ENCODE measurements around the gene DISC1. TPM values are rescaled to one million over a fixed set of nuclear protein-coding genes. Genes with fewer than 3 reads are reported as not detected.
"Not testable (repeated sequence)": the region's sequence is repeated elsewhere in the genome, so short reads cannot be mapped to it uniquely, and the experiment has no call there.

The DISC1 gene
- total and polyA plus RNA-seq, 2 of the 13 experiments (the other 11 are each of a cell fraction or from before 2014, with no cell fraction given) = 4.2 to 4.6 TPM

DNA sequence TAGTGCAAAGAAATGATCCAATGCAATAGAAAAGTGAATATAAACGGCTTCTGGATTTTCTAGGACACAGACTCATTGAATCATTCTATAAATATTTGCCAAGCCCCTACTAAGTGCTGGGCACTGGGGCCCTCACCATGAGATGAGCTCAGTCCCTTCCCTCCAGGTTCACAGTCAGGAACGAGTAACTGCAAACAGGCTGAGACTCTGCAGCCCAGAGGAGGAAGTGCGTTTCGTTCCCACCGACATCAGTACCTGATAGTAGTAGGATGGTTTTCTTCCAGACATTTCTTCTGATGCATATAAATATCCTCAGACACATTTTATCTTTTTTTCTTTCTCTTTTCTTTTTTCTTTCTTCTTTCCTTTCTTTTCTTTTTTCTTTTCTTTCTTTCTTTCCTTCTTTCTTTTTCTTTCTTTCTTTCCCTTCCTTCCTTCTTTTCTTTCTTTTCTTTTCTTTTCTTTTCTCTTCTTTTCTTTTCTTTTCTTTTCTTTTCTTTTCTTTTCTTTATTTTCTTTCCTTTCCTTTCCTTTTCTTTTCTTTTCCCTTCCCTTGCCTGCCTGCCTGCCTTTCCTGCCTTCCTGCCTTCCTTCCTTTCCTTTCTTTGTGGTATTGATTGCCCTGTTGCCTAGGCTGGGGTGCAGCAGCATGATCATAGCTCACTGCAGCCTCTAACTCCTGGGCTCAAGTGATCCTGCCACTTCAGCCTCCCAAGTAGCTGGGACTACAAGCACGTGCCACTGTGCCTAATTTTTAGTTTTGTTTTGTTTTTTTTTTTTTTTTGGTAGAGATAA lies 135.4 kb downstream of the DISC1 start:
- Histone ChIP-seq H3K9ac (ENCODE audit: insufficient read depth, low read depth, low read length) (no peak overlapping the region), H3K79me2 (ENCODE audit: insufficient read depth, low read length) (no peaks in the 10 kb centered on the region), H3K27me3 (ENCODE audit: control insufficient read depth in 1 of 2, insufficient read depth in 2 of 2, low read length in 2 of 2) (no peaks in the 10 kb centered on the region), H3K4me3 (replicated peaks in 1 of 3; ENCODE audit: insufficient read depth in 1 of 3, low read depth in 2 of 3, low read length in 3 of 3) (no peak overlapping the region), H3K9me3 (ENCODE audit: low read length) (no peaks in the 10 kb centered on the region), H3K4me1 (ENCODE audit: insufficient read depth, low read length) (no peaks in the 10 kb centered on the region), H3K27ac (ENCODE audit: extremely low read length, insufficient read depth, low read length) (no peak overlapping the region), H3K36me3 (replicated peaks in 1 of 2; ENCODE audit: control insufficient read depth in 1 of 2, insufficient read depth in 2 of 2, low read length in 2 of 2) (peaks cover 0 to 3% of the 10 kb centered on the region in 2 experiments; a peak in 2 of 5 replicates), H2AFZ (ENCODE audit: low read length) (no peak overlapping the region), H3K4me2 (ENCODE audit: low read depth, low read length) (no peak overlapping the region), H4K20me1 (ENCODE audit: insufficient read depth, low read length) (no peaks in the 10 kb centered on the region)
- no peak for DNase-seq (ENCODE audit: low spot score)
- no TSS peak for BruUV-seq (replicated peaks)
- ChIA-PET POLR2A (no interaction called here), CTCF (ENCODE audit: low intra/inter-chr PET ratio, low total read pairs) (no interaction called here)
- no peak for TF ChIP-seq ZNF143 (CRISPR knock-in tag; IDR thresholded peaks at IDR 0.05)
- no peak for TF ChIP-seq FOXK2 (IDR thresholded peaks at IDR 0.05)
- TF ChIP-seq ZSCAN20 (CRISPR knock-in tag; IDR thresholded peaks at IDR 0.05; ENCODE audit: borderline replicate concordance) = no peak
- no peak for TF ChIP-seq FOXO1 (CRISPR knock-in tag; IDR thresholded peaks at IDR 0.05)
- TF ChIP-seq CHCHD3 (CRISPR knock-in tag; IDR thresholded peaks at IDR 0.05) = no peak
- no peak for TF ChIP-seq ZNF225 (CRISPR knock-in tag; IDR thresholded peaks at IDR 0.05)
- no peak for TF ChIP-seq ZBTB20 (CRISPR knock-in tag; IDR thresholded peaks at IDR 0.05; ENCODE audit: borderline replicate concordance, low read depth)
- FAIRE-seq = no peak
- WGBS (ENCODE audit: low lambda C conversion rate) = 83% methylated on average over 6 of the region's 6 CpGs
- intact Hi-C loops (cut with micrococcal nuclease; ENCODE audit: unreplicated experiment) = no loop called here
- no peak for ATAC-seq
- in situ Hi-C loops (cut with HindIII; ENCODE audit: extremely low pct_ligation_motif_present, low pct_unique_long_range_greater_than_20kb) = loop anchor here (25.0 kb wide), 1 partner anchor 1475 kb away; no protein-coding TSS in a partner anchor

DNA sequence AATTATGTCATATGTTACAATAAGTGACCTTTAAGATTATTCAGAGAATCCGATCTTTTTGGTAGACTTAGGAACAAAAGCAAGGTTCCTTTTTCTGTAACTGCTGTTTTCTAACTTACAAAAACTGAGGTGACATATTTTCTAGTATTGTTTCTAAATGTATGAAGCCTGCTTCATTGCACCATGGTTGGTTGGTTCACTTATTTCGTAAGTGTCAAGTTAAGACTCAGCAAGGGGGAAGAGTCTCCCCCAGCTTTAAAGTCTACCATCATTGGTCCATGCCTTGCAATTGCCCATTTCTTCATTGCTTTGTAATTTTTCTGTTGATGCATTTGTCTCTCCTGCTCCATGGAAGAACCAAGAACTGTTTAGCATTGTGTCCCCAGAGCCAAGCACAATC lies 136.9 kb downstream of the DISC1 start:
- intact Hi-C loops (cut with micrococcal nuclease; ENCODE audit: unreplicated experiment) (no loop called here), in situ Hi-C loops (cut with HindIII; ENCODE audit: extremely low pct_ligation_motif_present, low pct_unique_long_range_greater_than_20kb) (loop anchor here (25.0 kb wide), 1 partner anchor 1474 kb away; no protein-coding TSS in a partner anchor)
- 93% methylated on average over 2 of the region's 2 CpGs for WGBS (ENCODE audit: low lambda C conversion rate)
- no peak overlapping the region for H3K4me3 ChIP-seq (replicated peaks in 1 of 3; ENCODE audit: insufficient read depth in 1 of 3, low read depth in 2 of 3, low read length in 3 of 3)
- no peak overlapping the region for H3K4me2 ChIP-seq (ENCODE audit: low read depth, low read length)
- H3K27ac ChIP-seq (ENCODE audit: extremely low read length, insufficient read depth, low read length) = no peak overlapping the region
- TF ChIP-seq ZNF558 (CRISPR knock-in tag; IDR thresholded peaks at IDR 0.05; ENCODE audit: borderline replicate concordance) (no peak), ZSCAN21 (CRISPR knock-in tag; IDR thresholded peaks at IDR 0.05; ENCODE audit: borderline replicate concordance) (no peak), PHF5A (CRISPR knock-in tag; IDR thresholded peaks at IDR 0.05; ENCODE audit: low read depth, unreplicated experiment) (no peak)
- TF ChIP-seq, protein P1, sequence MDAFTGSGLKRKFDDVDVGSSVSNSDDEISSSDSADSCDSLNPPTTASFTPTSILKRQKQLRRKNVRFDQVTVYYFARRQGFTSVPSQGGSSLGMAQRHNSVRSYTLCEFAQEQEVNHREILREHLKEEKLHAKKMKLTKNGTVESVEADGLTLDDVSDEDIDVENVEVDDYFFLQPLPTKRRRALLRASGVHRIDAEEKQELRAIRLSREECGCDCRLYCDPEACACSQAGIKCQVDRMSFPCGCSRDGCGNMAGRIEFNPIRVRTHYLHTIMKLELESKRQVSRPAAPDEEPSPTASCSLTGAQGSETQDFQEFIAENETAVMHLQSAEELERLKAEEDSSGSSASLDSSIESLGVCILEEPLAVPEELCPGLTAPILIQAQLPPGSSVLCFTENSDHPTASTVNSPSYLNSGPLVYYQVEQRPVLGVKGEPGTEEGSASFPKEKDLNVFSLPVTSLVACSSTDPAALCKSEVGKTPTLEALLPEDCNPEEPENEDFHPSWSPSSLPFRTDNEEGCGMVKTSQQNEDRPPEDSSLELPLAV (CRISPR knock-in tag; conservative IDR thresholded peaks at IDR 0.05; ENCODE audit: low read depth) = no peak
- no peaks in the 10 kb centered on the region for H3K4me1 ChIP-seq (ENCODE audit: insufficient read depth, low read length)
- BruUV-seq (replicated peaks) = no TSS peak
- DNase-seq (ENCODE audit: low spot score) = no peak
- no peak overlapping the region for H3K9ac ChIP-seq (ENCODE audit: insufficient read depth, low read depth, low read length)
- H3K27me3 ChIP-seq (ENCODE audit: control insufficient read depth in 1 of 2, insufficient read depth in 2 of 2, low read length in 2 of 2) = no peaks in the 10 kb centered on the region
- no peak for ATAC-seq
- ChIA-PET CTCF (ENCODE audit: low intra/inter-chr PET ratio, low total read pairs) (no interaction called here), POLR2A (no interaction called here)
- H4K20me1 ChIP-seq (ENCODE audit: insufficient read depth, low read length) = no peaks in the 10 kb centered on the region
- no peaks in the 10 kb centered on the region for H3K9me3 ChIP-seq (ENCODE audit: low read length)
- no peak for FAIRE-seq
- peaks cover 0 to 1% of the 10 kb centered on the region in 2 experiments; a peak in 1 of 5 replicates for H3K36me3 ChIP-seq (replicated peaks in 1 of 2; ENCODE audit: control insufficient read depth in 1 of 2, insufficient read depth in 2 of 2, low read length in 2 of 2)
- H2AFZ ChIP-seq (ENCODE audit: low read length) = no peak overlapping the region
- no peaks in the 10 kb centered on the region for H3K79me2 ChIP-seq (ENCODE audit: insufficient read depth, low read length)

- H3K4me1 ChIP-seq (ENCODE audit: insufficient read depth, low read length); DNase-seq (ENCODE audit: low spot score); H3K36me3 ChIP-seq (replicated peaks in 1 of 2; ENCODE audit: control insufficient read depth in 1 of 2, insufficient read depth in 2 of 2, low read length in 2 of 2); CTCF ChIA-PET (ENCODE audit: low intra/inter-chr PET ratio, low total read pairs); H3K9ac ChIP-seq (ENCODE audit: insufficient read depth, low read depth, low read length); H3K27me3 ChIP-seq (ENCODE audit: control insufficient read depth in 1 of 2, insufficient read depth in 2 of 2, low read length in 2 of 2); BruUV-seq (replicated peaks); H3K4me2 ChIP-seq (ENCODE audit: low read depth, low read length); ATAC-seq; intact Hi-C loops (cut with micrococcal nuclease; ENCODE audit: unreplicated experiment); POLR2A ChIA-PET; H3K79me2 ChIP-seq (ENCODE audit: insufficient read depth, low read length); H4K20me1 ChIP-seq (ENCODE audit: insufficient read depth, low read length); H2AFZ ChIP-seq (ENCODE audit: low read length); H3K9me3 ChIP-seq (ENCODE audit: low read length); FAIRE-seq; H3K4me3 ChIP-seq (replicated peaks in 1 of 3; ENCODE audit: insufficient read depth in 1 of 3, low read depth in 2 of 3, low read length in 3 of 3); H3K27ac ChIP-seq (ENCODE audit: extremely low read length, insufficient read depth, low read length): not testable (repeated sequence)
- WGBS (ENCODE audit: low lambda C conversion rate) = over 99% methylated on average over 7 of the region's 7 CpGs
- in situ Hi-C loops (cut with HindIII; ENCODE audit: extremely low pct_ligation_motif_present, low pct_unique_long_range_greater_than_20kb) = loop anchor here (25.0 kb wide), 1 partner anchor 1471 kb away; no protein-coding TSS in a partner anchor
These were observed 139.2 kb downstream of the DISC1 start for GRCh38 chr1:231765825-231766224.
